ENCODE measurements around the gene MAVS.

MAVS gene

GRCh38 chr20:3846740-3847428 lies at the start of gene MAVS:
TSS of gene MAVS (plus strand) at chr20:3846834. CDS start at chr20:3854625, 7,791 bp downstream.
- peaks cover 16% of the 10 kb centered on the region for H3K4me1 Mint-ChIP-seq
- ATAC-seq (ENCODE audit: low read depth) (peak; percentile 98), DNase-seq (ENCODE audit: low spot score in 2 of 2) (peak; percentile 68 to 76)
- no peaks in the 10 kb centered on the region for H3K36me3 Mint-ChIP-seq
- H3K9me3 Mint-ChIP-seq = no peaks in the 10 kb centered on the region
- peak within 1 kb of the TSS; percentile 86 for H3K27ac Mint-ChIP-seq
- H3K4me3 Mint-ChIP-seq = peak within 1 kb of the TSS; percentile 91
- no peaks in the 10 kb centered on the region for H3K27me3 Mint-ChIP-seq

- Mint-ChIP-seq H3K4me3 (peak overlapping the region; percentile 91), H3K9me3 (no peaks in the 10 kb centered on the region), H3K27me3 (no peaks in the 10 kb centered on the region), H3K36me3 (peaks cover 2% of the 10 kb centered on the region), H3K4me1 (peaks cover 40% of the 10 kb centered on the region), H3K27ac (peak overlapping the region; percentile 53)
- DNase-seq (ENCODE audit: low spot score in 2 of 2) (no peak), ATAC-seq (ENCODE audit: low read depth) (no peak)
These were observed 49.4 kb upstream of the MAVS start for GRCh38 chr20:3797226-3797545.

GRCh38 chr20:3797592-3798372 lies 48.9 kb upstream of the MAVS start:
- no peak for DNase-seq (ENCODE audit: low spot score in 2 of 2)
- H3K4me1 Mint-ChIP-seq = peaks cover 44% of the 10 kb centered on the region
- ATAC-seq (ENCODE audit: low read depth) = no peak

GRCh38 chr20:3798373-3798768 lies 48.3 kb upstream of the MAVS start:
- Mint-ChIP-seq H3K27ac (peak overlapping the region; percentile 91), H3K27me3 (no peaks in the 10 kb centered on the region), H3K4me1 (peaks cover 46% of the 10 kb centered on the region), H3K36me3 (peaks cover 10% of the 10 kb centered on the region), H3K9me3 (no peaks in the 10 kb centered on the region), H3K4me3 (peak overlapping the region; percentile 91)
- ATAC-seq (ENCODE audit: low read depth) (no peak), DNase-seq (ENCODE audit: low spot score in 2 of 2) (no peak)

More at GRCh38 chr20:3797592-3798372, 48.9 kb upstream of the MAVS start:
- H3K27me3 Mint-ChIP-seq = no peaks in the 10 kb centered on the region
- peak overlapping the region; percentile 91 for H3K27ac Mint-ChIP-seq
- H3K36me3 Mint-ChIP-seq = peaks cover 7% of the 10 kb centered on the region
- no peaks in the 10 kb centered on the region for H3K9me3 Mint-ChIP-seq
- peak overlapping the region; percentile 91 for H3K4me3 Mint-ChIP-seq

- Mint-ChIP-seq H3K36me3 (peaks cover 15% of the 10 kb centered on the region), H3K27ac (peak overlapping the region; percentile 91), H3K27me3 (no peaks in the 10 kb centered on the region), H3K9me3 (no peaks in the 10 kb centered on the region), H3K4me3 (peak overlapping the region; percentile 74), H3K4me1 (peaks cover 47% of the 10 kb centered on the region)
- DNase-seq (ENCODE audit: low spot score in 2 of 2) = no peak
- ATAC-seq (ENCODE audit: low read depth) = no peak
These were observed 47.8 kb upstream of the MAVS start for GRCh38 chr20:3798908-3799248.

GRCh38 chr20:3800256-3800877 lies 46.3 kb upstream of the MAVS start:
- Mint-ChIP-seq H3K4me3 (peak overlapping the region; percentile 74), H3K27ac (peak overlapping the region; percentile 91), H3K36me3 (peaks cover 24% of the 10 kb centered on the region), H3K9me3 (no peaks in the 10 kb centered on the region), H3K4me1 (peaks cover 53% of the 10 kb centered on the region), H3K27me3 (no peaks in the 10 kb centered on the region)
- no peak for DNase-seq (ENCODE audit: low spot score in 2 of 2)
- no peak for ATAC-seq (ENCODE audit: low read depth)

GRCh38 chr20:3800878-3801260 lies 45.8 kb upstream of the MAVS start:
- H3K36me3 Mint-ChIP-seq = peaks cover 28% of the 10 kb centered on the region
- no peaks in the 10 kb centered on the region for H3K27me3 Mint-ChIP-seq
- H3K4me3 Mint-ChIP-seq = no peak overlapping the region
- peaks cover 53% of the 10 kb centered on the region for H3K4me1 Mint-ChIP-seq
- no peaks in the 10 kb centered on the region for H3K9me3 Mint-ChIP-seq
- ATAC-seq (ENCODE audit: low read depth) (no peak), DNase-seq (ENCODE audit: low spot score in 2 of 2) (no peak)
- peak overlapping the region; percentile 91 for H3K27ac Mint-ChIP-seq

GRCh38 chr20:3801299-3801698 lies 45.3 kb upstream of the MAVS start:
- ATAC-seq (ENCODE audit: low read depth) (no peak), DNase-seq (ENCODE audit: low spot score in 2 of 2) (no peak)
- Mint-ChIP-seq H3K27ac (peak overlapping the region; percentile 91), H3K4me1 (peaks cover 53% of the 10 kb centered on the region), H3K4me3 (no peak overlapping the region), H3K9me3 (no peaks in the 10 kb centered on the region), H3K36me3 (peaks cover 30% of the 10 kb centered on the region), H3K27me3 (no peaks in the 10 kb centered on the region)

GRCh38 chr20:3801846-3802245 lies 44.8 kb upstream of the MAVS start:
- no peak overlapping the region for H3K4me3 Mint-ChIP-seq
- H3K36me3 Mint-ChIP-seq = peaks cover 30% of the 10 kb centered on the region
- H3K4me1 Mint-ChIP-seq = peaks cover 49% of the 10 kb centered on the region
- ATAC-seq (ENCODE audit: low read depth) (no peak), DNase-seq (ENCODE audit: low spot score in 2 of 2) (no peak)
- no peak overlapping the region for H3K27ac Mint-ChIP-seq
- H3K9me3 Mint-ChIP-seq = no peaks in the 10 kb centered on the region
- no peaks in the 10 kb centered on the region for H3K27me3 Mint-ChIP-seq

- Mint-ChIP-seq H3K9me3 (no peaks in the 10 kb centered on the region), H3K27me3 (no peaks in the 10 kb centered on the region), H3K27ac (peak overlapping the region; percentile 73), H3K4me1 (peaks cover 41% of the 10 kb centered on the region), H3K4me3 (no peak overlapping the region), H3K36me3 (peaks cover 30% of the 10 kb centered on the region)
- no peak for ATAC-seq (ENCODE audit: low read depth)
- DNase-seq (ENCODE audit: low spot score in 2 of 2) = no peak
These were observed 44.0 kb upstream of the MAVS start for GRCh38 chr20:3802524-3803239.

GRCh38 chr20:3803289-3803688 lies 43.3 kb upstream of the MAVS start:
- Mint-ChIP-seq H3K36me3 (peaks cover 30% of the 10 kb centered on the region), H3K4me1 (peaks cover 37% of the 10 kb centered on the region), H3K4me3 (no peak overlapping the region), H3K27me3 (no peaks in the 10 kb centered on the region), H3K27ac (no peak overlapping the region), H3K9me3 (no peaks in the 10 kb centered on the region)
- no peak for DNase-seq (ENCODE audit: low spot score in 2 of 2)
- no peak for ATAC-seq (ENCODE audit: low read depth)

- Mint-ChIP-seq H3K36me3 (peaks cover 30% of the 10 kb centered on the region), H3K27ac (peak overlapping the region; percentile 40), H3K4me1 (peaks cover 32% of the 10 kb centered on the region), H3K4me3 (no peak overlapping the region), H3K9me3 (no peaks in the 10 kb centered on the region), H3K27me3 (no peaks in the 10 kb centered on the region)
- ATAC-seq (ENCODE audit: low read depth) (no peak), DNase-seq (ENCODE audit: low spot score in 2 of 2) (no peak)
These were observed 42.8 kb upstream of the MAVS start for GRCh38 chr20:3803854-3804253.

- Mint-ChIP-seq H3K4me3 (no peak overlapping the region), H3K27me3 (no peaks in the 10 kb centered on the region), H3K27ac (peak overlapping the region; percentile 40), H3K4me1 (peaks cover 29% of the 10 kb centered on the region), H3K36me3 (peaks cover 30% of the 10 kb centered on the region), H3K9me3 (no peaks in the 10 kb centered on the region)
- DNase-seq (ENCODE audit: low spot score in 2 of 2) = no peak
- no peak for ATAC-seq (ENCODE audit: low read depth)
These were observed 42.3 kb upstream of the MAVS start for GRCh38 chr20:3804254-3804751.

GRCh38 chr20:3804781-3805180 lies 41.9 kb upstream of the MAVS start:
- Mint-ChIP-seq H3K36me3 (peaks cover 30% of the 10 kb centered on the region), H3K9me3 (no peaks in the 10 kb centered on the region), H3K4me1 (peaks cover 25% of the 10 kb centered on the region), H3K27me3 (no peaks in the 10 kb centered on the region), H3K4me3 (no peak overlapping the region), H3K27ac (no peak overlapping the region)
- ATAC-seq (ENCODE audit: low read depth) = no peak
- DNase-seq (ENCODE audit: low spot score in 2 of 2) = no peak
